Smooth muscle cell of the brain vasculature (primary cell): Measurements from ENCODE around the gene RHOH.
"Not testable (repeated sequence)": the region's sequence is repeated elsewhere in the genome, so short reads cannot be mapped to it uniquely, and the experiment has no call there.

Experiments
- DNase-seq: peaks from one replicate; pipeline ENCODE4 v3.0.0-alpha.2; 2012; ENCODE audit warnings: low read depth, low spot score

Gene RHOH

DNA sequence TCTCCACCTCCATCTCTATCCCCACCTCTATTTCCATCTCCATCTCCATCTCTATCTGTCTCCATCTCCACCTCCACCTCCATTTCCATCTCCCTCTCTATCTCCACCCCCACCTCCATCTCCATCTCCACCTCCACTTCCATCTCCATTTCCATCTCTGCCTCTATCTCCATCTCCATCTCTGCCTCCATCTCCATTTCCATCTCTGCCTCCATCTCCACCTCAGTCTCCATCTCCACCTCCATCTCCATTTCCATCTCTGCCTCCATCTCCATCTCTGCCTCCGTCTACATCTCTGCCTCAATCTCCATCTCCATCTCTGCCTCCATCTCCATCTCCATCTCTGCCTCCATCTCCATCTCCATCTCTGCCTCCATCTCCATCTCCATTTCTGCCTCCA is 97.5 kb downstream of the RHOH start:
- no peak for DNase-seq

DNA sequence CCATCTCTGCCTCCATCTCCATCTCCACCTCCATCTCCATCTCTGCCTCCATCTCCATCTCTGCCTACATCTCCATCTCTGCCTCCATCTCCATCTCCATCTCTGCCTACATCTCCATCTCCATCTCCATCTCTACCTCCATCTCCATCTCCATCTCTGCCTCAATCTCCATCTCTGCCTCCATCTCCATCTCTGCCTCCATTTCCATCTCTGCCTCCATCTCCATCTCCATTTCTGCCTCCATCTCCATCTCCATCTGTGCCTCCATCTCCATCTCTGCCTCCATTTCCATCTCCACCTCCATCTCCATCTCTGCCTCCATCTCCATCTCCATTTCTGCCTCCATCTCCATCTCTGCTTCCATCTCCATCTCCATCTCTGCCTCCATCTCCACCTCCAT is 98.2 kb downstream of the RHOH start:
- DNase-seq, result not testable (repeated sequence)

DNA sequence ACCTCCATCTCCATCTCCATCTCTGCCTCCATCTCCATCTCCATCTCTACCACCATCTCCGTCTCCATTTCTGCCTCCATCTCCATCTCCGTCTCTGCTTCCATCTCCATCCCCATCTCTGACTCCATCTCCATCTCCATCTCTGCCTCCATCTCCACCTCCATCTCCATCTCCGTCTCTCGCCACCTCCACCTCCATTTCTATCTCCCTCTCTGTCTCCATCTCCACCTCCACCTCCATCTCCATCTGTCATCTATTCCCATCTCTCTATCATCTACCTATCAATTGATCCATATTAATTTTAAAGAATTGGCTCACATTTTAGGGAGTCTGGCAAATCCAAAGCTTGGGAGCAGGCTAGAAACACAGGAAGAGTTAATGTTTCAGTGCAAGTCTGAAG is 98.7 kb downstream of the RHOH start:
- no peak for DNase-seq
